ENCODE results near the gene DAPK1. TPM values are rescaled to one million over a fixed set of nuclear protein-coding genes. Genes with fewer than 3 reads are reported as not detected.

The DAPK1 gene
- total and polyA plus RNA-seq, 8 donors, result 78.2 to 242 (median 215) TPM

GRCh38 chr9:87569008-87569509 lies 71.4 kb downstream of the DAPK1 start:
- ATAC-seq (no peak), DNase-seq (no peak)
- no peak overlapping the region for H3K4me3 ChIP-seq
- peak overlapping the region in 1 of 2 donors; percentile 63 for H3K27ac ChIP-seq
- H3K36me3 ChIP-seq, result no peaks in the 10 kb centered on the region
- H3K4me1 ChIP-seq, result peaks cover 10 to 42% of the 10 kb centered on the region in 2 donors
- H3K9me3 ChIP-seq, result no peaks in the 10 kb centered on the region
- no peaks in the 10 kb centered on the region for H3K27me3 ChIP-seq
- intact Hi-C loops (cut with DNase I), result no loop called here
- TF ChIP-seq CTCF (IDR thresholded peaks at IDR 0.05), result no peak

- intact Hi-C loops (cut with DNase I), result no loop called here
- H3K27me3 ChIP-seq, result no peaks in the 10 kb centered on the region
- H3K4me3 ChIP-seq, result no peak overlapping the region
- ATAC-seq (peak; percentile 13), DNase-seq (peak in 2 of 4 donors; percentile 80 to 83)
- peak overlapping the region; percentile 16 to 63 for H3K27ac ChIP-seq
- H3K36me3 ChIP-seq, result no peaks in the 10 kb centered on the region
- no peaks in the 10 kb centered on the region for H3K9me3 ChIP-seq
- no peak for TF ChIP-seq CTCF (IDR thresholded peaks at IDR 0.05)
- peaks cover 10 to 37% of the 10 kb centered on the region in 2 donors for H3K4me1 ChIP-seq
These were observed 71.9 kb downstream of the DAPK1 start for GRCh38 chr9:87569518-87569917.

- Histone ChIP-seq H3K27ac (peak overlapping the region; percentile 40 to 70), H3K27me3 (no peaks in the 10 kb centered on the region), H3K9me3 (no peaks in the 10 kb centered on the region), H3K4me3 (no peak overlapping the region), H3K36me3 (no peaks in the 10 kb centered on the region), H3K4me1 (peaks cover 10 to 30% of the 10 kb centered on the region in 2 donors)
- intact Hi-C loops (cut with DNase I), result no loop called here
- peak; percentile 79 for ATAC-seq
- TF ChIP-seq CTCF (IDR thresholded peaks at IDR 0.05), result no peak
- DNase-seq, result peak in 1 of 4 donors; percentile 72
These were observed 72.6 kb downstream of the DAPK1 start for GRCh38 chr9:87570000-87570908.

GRCh38 chr9:87572719-87573118 lies 75.1 kb downstream of the DAPK1 start:
- peaks cover 10 to 27% of the 10 kb centered on the region in 2 donors for H3K4me1 ChIP-seq
- H3K27ac ChIP-seq, result no peak overlapping the region
- no peak for TF ChIP-seq CTCF (IDR thresholded peaks at IDR 0.05)

GRCh38 chr9:87573841-87574342 lies 76.2 kb downstream of the DAPK1 start:
- TF ChIP-seq CTCF (IDR thresholded peaks at IDR 0.05), result no peak
- H3K4me1 ChIP-seq, result peaks cover 9 to 28% of the 10 kb centered on the region in 2 donors
- H3K9me3 ChIP-seq, result no peaks in the 10 kb centered on the region
- H3K27ac ChIP-seq, result no peak overlapping the region
- intact Hi-C loops (cut with DNase I), result no loop called here
- no peak overlapping the region for H3K4me3 ChIP-seq
- DNase-seq (no peak), ATAC-seq (no peak)
- no peaks in the 10 kb centered on the region for H3K36me3 ChIP-seq
- H3K27me3 ChIP-seq, result no peaks in the 10 kb centered on the region

More at GRCh38 chr9:87572719-87573118, 75.1 kb downstream of the DAPK1 start:
- no peaks in the 10 kb centered on the region for H3K27me3 ChIP-seq
- intact Hi-C loops (cut with DNase I), result no loop called here
- no peaks in the 10 kb centered on the region for H3K9me3 ChIP-seq
- DNase-seq (no peak), ATAC-seq (no peak)
- no peaks in the 10 kb centered on the region for H3K36me3 ChIP-seq
- no peak overlapping the region for H3K4me3 ChIP-seq
